Fibroblast of the aortic adventitia (primary cell): ENCODE data around the gene ALK. TPM values are rescaled to one million over a fixed set of nuclear protein-coding genes. Genes with fewer than 3 reads are reported as not detected.

Experiments
- DNase-seq: peaks from one replicate; pipeline ENCODE4 v3.0.0-alpha.2; 2010; ENCODE audit warnings: low read depth
- H3K4me3 ChIP-seq: 2 replicates; pipeline ENCODE4 v1.5.1; 2011; ENCODE audit warnings: low read depth, mild to moderate bottlenecking, control low read depth, low read length, moderate library complexity
- CTCF ChIP-seq: IDR thresholded peaks from 2 replicates; pipeline ENCODE4 v1.5.1; 2011; ENCODE audit warnings: mild to moderate bottlenecking, low read length, control low read depth, inconsistent platforms; ENCODE audit not compliant: insufficient read depth
- total RNA-seq: library from RNA; depleted of rRNA; stranded (reverse); fragments of >200 nt; gene quantifications from 2 replicates; pipeline ENCODE4 v1.2.3, GENCODE V29; 2012; ENCODE audit warnings: low replicate concordance

The ALK gene
- total RNA-seq, 1 donor: 0.27 TPM

DNA sequence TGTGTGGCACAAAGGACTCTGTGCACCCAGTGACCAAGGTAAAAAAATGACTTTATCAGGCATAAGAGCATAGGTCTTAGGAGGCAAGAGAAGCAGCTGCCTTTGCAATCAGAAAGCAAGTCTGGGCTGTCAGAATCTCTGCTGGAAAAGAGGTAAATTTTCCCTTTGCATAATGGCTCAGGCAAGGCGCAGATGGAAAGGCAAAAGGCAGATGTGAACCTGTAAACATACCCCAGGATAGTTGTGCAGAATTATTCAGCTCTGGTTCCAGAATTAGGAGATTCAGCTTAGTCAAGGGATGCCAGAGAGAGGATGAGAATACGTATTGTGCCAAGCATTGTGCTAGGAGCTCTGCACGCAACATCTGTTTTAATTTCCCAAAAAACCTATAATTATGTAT is 547.5 kb downstream of the ALK start:
- no peak overlapping the region for H3K4me3 ChIP-seq
- TF ChIP-seq CTCF: no peak
- no peak for DNase-seq

- DNase-seq: peak; percentile 1
- TF ChIP-seq CTCF: no peak
- no peak overlapping the region for H3K4me3 ChIP-seq
These were observed 549.2 kb downstream of the ALK start for GRCh38 chr2:29372185-29372584.

DNA sequence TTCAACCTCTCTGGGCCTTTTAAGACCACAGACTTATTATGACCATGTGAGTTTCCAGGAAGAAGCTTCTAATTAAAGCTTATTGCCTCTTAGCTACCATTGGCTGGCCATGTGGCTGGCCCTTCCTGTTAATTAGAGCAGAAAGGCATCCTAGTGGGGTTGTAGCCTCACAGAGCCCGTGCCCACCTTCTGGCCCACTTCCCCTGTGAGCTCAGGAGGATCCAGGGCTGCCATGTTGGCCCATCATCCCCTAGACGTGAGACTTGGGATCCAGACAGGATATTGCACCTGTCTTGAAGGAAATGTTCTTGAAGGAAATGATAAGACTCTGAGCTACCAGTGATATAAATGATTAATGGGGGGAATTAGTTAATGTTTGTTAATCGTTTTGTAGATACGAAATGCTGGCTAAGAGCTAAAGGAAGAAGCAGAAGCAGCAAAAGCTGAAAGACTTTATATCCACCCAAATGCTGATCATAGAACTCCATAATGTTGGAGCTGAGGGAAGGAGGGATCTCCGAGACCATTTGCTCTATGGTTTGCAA is 550.7 kb downstream of the ALK start:
- no peak for DNase-seq
- H3K4me3 ChIP-seq: no peak overlapping the region
- no peak for TF ChIP-seq CTCF

GRCh38 chr2:29370173-29370572 is 551.2 kb downstream of the ALK start:
- no peak for TF ChIP-seq CTCF
- no peak for DNase-seq
- H3K4me3 ChIP-seq: no peak overlapping the region

DNA sequence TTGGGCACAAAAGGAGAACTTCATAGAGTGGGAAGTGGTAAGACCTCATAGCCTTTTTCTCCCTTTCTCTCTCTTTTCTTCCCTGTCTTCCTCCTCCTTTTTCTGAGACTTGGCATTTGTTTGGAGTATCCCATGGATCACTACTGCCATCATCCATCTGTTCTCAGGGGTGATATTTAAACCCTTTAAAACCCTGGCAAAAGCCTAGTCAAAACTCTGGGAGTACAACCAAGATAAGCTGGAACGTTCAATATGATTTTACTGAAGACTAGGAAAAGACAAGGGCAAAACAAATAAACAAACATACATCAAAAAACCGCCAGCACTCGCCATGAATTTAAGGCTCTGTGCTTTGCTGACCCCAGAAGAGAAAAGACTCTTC is 552.7 kb downstream of the ALK start:
- no peak for DNase-seq
- no peak overlapping the region for H3K4me3 ChIP-seq
- TF ChIP-seq CTCF: no peak

GRCh38 chr2:29367986-29368658 is 553.3 kb downstream of the ALK start:
- peak; percentile 9 for DNase-seq
- TF ChIP-seq CTCF: no peak
- H3K4me3 ChIP-seq: no peak overlapping the region

DNA sequence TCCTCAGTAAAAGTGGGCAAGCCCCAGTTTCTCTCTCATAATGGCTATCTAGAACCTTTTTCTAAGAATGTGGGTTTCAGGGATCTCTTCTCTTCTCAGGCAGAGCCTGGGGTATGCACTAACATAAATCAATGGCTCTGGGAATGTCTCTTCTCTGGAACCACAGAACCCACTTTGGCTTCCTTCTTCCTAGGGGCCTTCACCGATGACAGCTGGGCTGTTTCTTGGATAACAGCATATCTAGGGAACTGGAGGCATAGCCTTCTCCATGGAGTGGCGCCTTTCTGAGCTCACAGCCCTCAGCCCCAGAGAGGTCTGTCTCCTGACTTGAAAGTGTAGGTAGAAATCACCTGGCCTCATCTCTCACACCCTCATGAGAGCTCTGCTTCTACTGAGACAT is 558.3 kb downstream of the ALK start:
- H3K4me3 ChIP-seq: no peak overlapping the region
- TF ChIP-seq CTCF: no peak
- no peak for DNase-seq
